Ramos (cell line): ENCODE results near the gene NSDHL.

Experiments
- in situ Hi-C: fragments of 300-500 bp; cut with MboI; formaldehyde crosslinking; loops from one replicate; pipeline ENCODE4 v1.14.3; 2022; ENCODE audit warnings: low sequenced_read_pairs; ENCODE audit not compliant: unreplicated experiment

The NSDHL gene

DNA sequence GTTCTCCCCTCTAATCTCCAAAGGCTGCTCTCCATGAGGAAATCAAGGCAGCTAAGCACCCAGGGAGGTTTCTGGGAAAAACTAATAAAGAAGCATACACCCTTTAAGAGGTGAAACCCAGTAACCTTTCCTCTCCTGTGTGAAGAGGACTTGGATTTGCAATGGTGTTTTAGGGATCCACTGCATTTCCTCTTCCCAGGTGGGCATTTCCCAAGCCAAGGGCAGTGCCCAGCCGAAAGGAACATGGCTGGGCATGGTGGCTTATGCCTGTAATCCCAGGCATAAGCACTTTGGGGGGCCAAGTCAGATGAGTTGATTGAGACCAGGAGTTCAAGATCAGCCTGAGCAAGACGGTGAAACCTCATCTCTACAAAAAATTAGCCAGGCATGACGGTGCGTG, 61.6 kb downstream of the NSDHL start:
- in situ Hi-C loops = no loop called here

DNA sequence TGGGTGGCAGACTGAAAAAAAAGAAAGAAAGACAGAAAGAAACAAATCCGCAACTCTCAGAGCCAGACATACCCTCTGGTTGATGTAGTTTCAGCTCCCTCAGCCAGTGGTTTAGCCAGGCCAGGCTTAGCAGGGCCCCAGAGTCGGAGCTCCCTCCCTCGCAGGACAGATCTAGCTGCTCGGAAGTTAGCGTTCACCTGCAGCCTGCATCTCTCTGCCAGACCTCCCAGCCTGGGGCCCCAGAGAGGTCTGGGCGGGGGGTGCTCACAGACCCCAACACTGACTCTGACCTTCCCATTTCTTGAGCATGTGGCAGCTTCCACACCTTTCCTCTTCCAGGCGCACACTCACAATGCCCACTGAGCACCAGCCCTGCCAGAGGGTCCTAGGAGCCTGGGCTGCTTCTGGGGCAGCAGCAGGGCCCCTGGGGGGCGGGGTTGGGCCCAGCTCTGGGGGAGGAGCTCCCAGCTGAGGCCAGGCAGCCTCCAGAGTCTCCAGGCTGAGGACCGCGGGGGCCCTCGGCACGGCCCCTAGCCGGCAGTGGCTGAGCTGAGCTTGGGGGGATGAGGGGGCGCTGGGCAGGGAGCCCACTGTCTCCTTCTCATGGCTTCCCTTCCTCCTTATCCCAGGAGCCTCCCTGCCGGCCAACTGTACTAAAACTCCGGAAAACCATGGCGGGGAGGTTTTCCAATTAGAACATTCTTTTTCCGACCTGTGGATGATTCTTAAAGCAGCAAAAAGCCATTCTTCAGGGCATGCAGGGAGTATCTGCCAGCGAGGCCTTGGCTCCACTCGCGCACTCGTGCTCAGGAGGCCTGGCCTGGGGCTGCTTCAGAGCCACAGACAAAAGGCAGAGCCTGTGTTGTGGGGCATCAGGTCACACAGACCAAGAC, 62.4 kb downstream of the NSDHL start:
- in situ Hi-C loops = no loop called here

DNA sequence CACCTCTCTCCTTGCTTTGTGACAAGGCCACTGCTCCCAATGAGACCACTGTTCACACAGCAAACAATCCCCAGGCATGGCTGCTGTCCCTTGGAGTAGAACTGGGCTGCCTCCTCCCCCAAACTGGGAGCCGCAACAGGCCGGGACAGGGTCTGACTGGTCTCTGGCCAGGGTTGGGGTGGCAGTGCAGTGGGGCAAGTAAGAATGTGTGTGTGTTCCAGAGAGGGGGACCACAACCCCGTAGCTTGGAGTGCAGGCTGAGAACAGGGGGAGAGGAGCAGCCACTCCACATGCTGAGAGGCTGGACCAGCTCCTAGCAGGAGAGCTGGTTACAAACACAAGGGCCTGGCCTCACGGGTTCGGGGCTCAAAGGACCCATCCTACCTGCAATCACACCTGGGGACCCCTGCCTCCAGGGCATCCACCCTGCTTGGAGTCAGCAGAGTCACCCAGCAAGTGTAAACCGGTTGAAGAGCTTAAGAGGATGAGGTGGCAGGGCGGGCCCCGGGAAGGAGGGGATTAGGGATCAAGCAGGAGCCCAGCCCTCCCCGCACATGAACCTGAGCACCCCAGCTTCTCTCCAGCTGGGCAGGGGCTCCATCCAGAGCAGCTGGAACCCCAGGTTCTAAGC, 63.2 kb downstream of the NSDHL start:
- in situ Hi-C loops = no loop called here

DNA sequence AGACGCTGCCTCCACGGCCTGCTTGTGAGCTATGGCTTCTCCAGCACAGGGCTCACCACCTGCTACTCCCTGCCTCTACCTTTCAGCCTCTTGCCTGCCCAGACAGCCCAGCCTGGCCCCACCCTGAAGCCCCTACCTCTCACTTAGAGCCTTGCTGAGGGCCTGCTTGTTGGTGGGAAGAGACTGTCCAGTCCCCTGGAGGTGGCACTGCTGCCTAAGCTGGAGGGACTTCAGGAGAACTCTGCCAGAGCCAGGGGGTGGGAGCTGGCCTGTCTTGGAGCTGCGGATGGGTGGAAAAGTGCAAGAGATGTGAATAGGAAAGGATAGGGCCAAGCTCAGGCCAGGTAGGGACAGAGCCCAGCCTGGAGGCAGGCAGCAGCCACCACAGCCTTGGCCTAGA, 64.3 kb downstream of the NSDHL start:
- in situ Hi-C loops = no loop called here

- in situ Hi-C loops = no loop called here
Observed at GRCh38 chrX:152895724-152896420, 65.0 kb downstream of the NSDHL start.

GRCh38 chrX:152896450-152896849, 65.6 kb downstream of the NSDHL start:
- in situ Hi-C loops = no loop called here

DNA sequence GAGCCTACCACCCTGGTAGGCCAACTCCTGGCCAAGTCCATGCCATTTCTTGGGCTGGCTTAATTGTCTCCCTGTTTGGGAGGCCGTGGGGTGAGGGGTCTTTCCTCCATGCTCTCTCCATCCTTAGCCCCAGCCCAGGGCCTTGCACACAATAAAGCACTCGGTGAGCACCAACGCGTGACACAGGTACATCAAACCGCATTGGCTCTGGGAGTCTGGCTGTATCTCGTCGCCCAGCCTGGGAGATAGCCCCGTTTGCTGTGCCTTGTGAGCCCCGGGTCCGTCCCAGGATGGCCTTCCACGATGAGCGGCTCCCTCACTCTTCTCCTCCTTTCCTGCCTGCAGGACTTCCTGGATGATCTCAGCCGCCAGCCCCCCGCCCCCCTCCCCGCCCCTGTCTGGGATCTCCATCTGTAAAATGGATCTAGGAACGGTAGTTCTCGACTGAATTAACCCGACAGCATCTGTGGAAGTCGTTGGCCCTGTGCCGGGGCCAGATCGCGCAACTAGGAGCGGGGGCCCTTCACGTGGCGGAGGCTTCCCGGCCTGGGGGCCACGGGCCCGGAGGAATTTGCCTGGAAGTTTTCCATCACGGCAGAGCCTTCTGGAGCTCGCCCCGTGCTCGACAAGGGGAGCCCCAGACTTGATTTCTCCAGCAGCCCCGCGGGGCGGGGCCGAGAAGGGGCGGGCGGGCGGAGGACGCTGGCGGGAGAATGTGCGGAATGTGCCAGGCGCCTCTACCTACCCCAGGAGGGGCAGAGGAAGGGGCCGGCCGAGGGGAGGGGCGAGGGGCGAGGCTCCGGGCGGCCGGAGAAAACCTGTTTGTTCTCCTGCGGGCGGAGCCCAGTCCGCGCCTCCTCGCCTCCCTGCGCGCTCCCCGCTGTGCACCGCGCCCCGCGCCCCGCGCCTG, 66.6 kb downstream of the NSDHL start, which contains the start of gene ZNF185:
Gene ZNF185 (plus strand): TSS at position 846 of the 910 bp plus-strand sequence. CDS start 16,423 bp downstream, outside the sequence.
- in situ Hi-C loops = no loop called here

GRCh38 chrX:152898442-152898841, 67.6 kb downstream of the NSDHL start:
- in situ Hi-C loops = no loop called here

DNA sequence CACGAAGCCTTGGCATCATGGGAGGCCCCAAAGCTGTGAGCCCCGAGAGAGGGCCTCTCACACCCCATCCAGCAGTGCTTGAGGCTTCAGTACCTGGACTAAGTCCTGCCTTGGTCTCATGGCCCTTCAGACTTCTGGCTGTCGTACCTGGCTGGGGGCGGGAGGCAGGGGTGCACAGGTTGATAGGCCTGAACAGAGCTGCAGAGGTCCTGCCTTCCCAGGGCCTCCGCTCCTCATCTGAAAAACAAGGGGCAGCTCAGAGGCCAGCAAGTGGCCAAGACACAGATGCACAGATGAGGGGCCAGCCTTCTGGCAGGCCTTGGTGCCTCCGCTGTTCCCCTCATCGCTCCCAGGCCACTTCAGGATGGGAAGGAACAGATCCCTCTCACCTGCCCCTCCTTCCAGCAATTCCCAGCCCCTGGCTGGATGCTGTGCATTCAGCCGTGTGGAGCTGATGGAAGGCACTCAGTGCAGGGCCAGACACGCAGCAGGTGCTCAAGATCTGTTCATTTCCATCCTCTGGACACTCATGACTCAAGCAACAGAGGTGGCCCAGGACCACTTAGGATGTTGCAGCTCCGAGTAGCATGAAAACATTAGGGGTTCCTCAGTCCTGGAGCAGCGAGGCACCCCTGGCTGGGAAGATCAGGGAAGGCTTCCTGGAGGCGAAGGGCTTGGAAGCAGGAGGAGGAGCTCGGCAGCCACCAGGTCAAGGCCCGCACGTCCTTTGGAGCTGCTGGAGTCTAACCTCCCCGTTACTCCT, 68.4 kb downstream of the NSDHL start:
- in situ Hi-C loops = no loop called here

DNA sequence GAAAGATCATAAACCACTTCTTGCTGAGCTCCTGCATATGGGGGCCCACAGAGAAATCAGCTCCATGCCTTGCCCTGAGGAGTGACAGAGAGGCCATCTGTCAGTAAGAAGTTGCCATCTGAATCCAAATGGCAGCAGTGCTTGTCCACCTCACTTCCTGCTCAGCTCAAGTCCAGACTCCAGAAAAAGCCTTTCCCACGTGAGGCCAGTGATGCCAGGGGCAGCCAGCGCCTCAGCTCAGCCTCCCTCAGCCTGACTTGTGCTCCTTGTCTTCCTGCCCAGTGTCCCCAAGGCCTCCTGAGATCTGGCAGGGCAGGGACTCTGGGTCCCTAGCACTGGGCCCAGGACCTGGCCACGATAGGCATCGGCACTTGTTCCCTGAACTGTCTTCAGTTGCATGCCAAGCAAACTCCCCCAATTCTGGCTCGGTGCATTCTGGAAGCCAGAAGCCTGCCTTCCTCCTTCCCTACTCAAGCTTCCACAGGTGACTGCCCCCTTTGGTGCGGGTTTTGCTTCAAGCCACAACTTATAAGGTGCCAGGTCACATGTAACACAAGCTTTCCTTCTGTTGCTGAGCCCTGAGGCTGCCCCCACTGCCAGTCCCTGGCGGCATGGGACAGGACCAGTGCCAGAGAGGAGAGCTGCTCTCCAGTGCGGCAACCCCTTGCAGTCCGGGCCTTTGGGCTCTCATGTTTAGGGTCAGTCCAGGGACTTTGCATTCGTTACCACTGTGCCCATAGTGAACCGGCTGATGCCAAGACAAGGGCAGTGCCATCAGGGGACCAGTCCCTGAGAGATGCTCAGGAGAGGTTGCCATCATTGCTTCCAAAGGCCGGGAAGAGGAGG, 69.2 kb downstream of the NSDHL start:
- in situ Hi-C loops = no loop called here

DNA sequence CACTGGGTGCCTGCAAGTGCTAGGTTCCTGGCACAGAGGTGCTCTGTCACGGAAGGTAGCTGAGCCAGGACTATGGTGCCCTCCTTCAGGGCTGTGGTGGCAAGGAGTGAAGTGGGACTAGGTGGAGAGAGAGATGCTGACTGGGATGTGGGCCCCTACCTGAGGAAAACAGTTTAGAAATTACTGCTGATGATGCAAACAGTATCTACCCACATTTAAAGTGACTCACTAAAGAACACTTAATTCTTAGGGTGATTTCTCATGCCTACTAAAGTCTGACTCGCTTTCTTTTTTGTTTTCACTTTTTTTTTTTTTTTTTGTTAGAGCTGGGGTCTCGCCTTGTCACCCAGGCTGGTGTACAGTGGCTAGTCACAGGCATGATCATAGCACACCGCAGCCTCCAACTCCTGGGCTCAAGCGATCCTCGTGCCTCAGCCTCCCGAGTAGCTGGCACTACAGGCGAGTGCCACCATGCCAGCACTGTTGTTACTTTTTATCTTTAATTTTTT, 70.1 kb downstream of the NSDHL start:
- in situ Hi-C loops = no loop called here

GRCh38 chrX:152901816-152902501, 71.1 kb downstream of the NSDHL start:
- in situ Hi-C loops = no loop called here

DNA sequence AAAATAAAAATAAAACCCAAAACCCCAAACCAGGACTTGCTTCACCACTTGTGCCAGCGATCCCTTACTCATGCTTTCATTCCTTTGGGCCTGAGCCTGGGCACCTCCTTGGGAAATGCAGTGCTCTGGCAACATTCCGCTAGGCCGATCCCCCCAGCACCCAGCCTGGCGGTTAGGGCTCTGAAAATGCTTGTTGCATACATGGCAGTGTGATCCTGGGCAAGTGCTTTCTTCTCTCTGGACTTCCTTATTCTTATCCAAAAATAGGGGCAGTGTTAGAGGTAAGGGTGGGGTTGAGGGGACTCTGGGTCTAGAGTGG, 71.6 kb downstream of the NSDHL start:
- in situ Hi-C loops = no loop called here

DNA sequence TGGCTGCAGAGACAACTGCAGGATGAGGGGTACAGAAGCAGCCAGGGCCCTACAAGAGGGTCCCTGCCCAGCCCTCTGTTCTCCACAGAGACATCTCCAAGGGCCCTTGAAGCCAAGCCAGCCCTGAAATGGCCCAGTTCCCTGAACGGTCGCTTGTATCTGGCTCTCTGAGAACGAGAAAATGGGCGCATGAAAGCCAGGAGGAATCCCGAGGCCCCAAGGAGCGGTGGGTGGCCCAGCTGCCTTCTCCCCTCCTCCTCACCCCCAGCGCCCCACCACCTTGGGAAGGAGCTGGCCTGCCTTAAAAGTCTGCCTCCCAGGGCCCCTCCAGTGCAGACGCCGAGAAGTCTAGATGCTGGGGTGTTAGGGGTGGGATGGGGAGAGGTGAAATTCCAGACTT, 72.7 kb downstream of the NSDHL start:
- in situ Hi-C loops = no loop called here

DNA sequence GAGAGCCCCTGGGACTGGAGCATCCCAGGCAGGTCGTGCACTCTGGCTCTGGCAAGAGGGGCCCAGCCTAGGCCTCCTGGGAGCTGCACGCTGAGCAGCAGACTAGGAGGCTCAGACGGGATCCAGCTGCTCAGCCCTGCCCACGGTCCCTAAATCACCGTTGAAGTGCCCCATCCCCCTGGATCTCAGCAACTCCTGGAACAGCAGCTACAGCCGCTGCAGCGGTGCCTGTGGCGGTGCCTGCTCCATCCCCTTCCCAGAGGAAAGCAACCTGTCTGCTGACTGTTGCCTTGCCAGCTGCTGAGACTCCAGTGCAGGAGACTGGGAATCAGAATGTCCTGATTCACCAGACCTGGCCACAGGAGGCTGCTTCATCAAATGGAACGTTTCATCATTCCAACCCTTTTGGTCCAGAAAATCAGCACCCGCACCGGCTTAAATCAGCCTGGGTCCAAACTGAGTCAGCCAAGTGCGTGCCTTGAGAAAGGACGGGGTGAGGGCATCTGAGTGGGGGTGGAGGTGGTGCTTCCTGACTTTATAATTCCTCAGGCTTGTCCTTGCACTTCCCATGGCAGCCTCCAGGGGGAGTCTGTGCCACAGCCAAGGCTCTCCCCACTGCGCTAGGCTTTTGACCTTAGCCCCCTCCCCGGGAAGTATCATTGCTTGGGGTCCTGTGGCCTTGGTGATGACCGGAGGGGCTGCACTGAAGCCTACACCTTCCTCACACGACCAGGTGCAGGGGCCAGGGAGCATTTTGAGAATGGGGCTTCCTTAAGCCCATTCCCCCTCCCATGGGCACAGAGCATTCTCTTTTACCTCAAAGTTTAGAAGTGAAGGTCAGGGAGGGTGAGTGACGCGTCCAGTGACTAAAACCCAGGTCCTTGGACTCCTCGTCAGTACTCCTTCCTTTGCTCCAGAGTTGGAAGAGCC, 73.6 kb downstream of the NSDHL start:
- in situ Hi-C loops = no loop called here

DNA sequence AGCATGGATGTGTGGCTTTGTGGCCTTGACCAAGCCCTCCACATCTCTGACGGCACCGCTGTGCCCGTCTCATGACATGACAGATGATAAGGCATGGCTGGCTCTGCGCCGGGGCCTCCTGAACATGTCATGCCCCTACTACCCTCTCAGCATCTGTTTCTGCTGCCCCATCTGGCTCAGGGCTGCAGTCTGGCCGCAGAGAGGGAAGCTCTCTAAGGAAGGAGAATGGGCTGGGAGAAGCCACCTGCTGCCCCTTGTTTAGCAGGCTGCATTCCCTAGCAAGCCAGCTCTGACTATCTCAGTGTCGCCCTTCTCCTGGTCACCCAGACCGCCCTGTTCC, 74.2 kb downstream of the NSDHL start:
- in situ Hi-C loops = no loop called here

GRCh38 chrX:152907084-152907651, 76.3 kb downstream of the NSDHL start:
- in situ Hi-C loops = no loop called here
